ENCODE results near the gene OR13J1.
A peak's percentile ranks its signal among the peaks of the same experiment; 100 is the strongest.

OR13J1 gene

DNA sequence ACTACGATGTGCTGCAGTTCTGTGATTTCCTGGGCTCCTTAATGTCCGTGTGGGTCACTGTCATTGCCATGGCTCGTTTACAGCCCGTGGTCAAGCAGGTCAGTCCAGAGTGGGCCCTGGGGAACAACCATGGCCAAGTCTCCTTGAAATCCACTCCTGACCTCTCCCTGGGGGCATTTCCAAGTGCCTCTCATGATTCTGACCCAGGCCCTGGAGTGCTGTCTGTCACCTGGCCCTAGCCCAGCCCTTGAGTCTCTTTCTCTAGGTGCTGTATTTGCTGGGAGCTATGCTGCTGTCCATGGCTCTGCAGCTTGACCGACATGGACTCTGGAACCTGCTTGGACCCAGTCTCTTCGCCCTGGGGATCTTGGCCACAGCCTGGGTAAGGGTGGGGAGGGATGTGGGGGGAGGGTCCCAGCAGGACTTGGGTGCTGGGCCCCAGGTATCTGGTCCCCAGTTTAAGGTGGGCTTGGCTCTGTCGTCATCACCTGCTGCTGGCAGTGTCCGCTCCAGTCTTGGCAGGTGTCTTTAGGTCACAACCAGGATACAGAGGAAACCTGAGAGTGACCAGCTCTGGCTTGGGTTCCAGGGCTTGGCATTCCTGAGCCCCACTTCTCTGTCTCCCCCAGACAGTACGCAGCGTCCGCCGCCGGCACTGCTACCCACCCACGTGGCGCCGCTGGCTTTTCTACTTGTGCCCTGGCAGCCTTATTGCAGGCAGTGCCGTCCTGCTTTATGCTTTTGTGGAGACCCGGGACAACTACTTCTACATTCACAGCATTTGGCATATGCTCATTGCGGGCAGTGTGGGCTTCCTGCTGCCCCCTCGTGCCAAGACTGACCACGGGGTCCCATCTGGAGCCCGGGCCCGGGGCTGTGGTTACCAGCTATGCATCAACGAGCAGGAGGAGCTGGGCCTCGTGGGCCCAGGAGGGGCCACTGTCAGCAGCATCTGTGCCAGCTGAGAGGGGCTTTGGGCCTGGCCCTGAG is 17.0 kb downstream of the OR13J1 start:
- H3K9ac ChIP-seq (ENCODE audit: low read depth, low read length) = no peak overlapping the region
- H3K4me3 ChIP-seq (ENCODE audit: low read depth, low read length) = no peak overlapping the region
- H3K4me1 ChIP-seq (ENCODE audit: control insufficient read depth, insufficient read depth, low read length) = no peaks in the 10 kb centered on the region
- peaks cover 3% of the 10 kb centered on the region for H3K36me3 ChIP-seq (ENCODE audit: control insufficient read depth, insufficient read depth, low read length)
- no peaks in the 10 kb centered on the region for H3K9me3 ChIP-seq (ENCODE audit: control insufficient read depth, insufficient read depth, low read length)
- H3K27me3 ChIP-seq (ENCODE audit: control insufficient read depth, insufficient read depth, low read length) = peaks cover 2% of the 10 kb centered on the region

- Histone ChIP-seq H3K36me3 (ENCODE audit: control insufficient read depth, insufficient read depth, low read length) (peaks cover 3% of the 10 kb centered on the region), H3K4me3 (ENCODE audit: low read depth, low read length) (no peak overlapping the region), H3K9ac (ENCODE audit: low read depth, low read length) (no peak overlapping the region), H3K9me3 (ENCODE audit: control insufficient read depth, insufficient read depth, low read length) (no peaks in the 10 kb centered on the region), H3K4me1 (ENCODE audit: control insufficient read depth, insufficient read depth, low read length) (no peaks in the 10 kb centered on the region), H3K27me3 (ENCODE audit: control insufficient read depth, insufficient read depth, low read length) (peaks cover 2% of the 10 kb centered on the region)
These were observed 17.9 kb downstream of the OR13J1 start for GRCh38 chr9:35852267-35852815.

DNA sequence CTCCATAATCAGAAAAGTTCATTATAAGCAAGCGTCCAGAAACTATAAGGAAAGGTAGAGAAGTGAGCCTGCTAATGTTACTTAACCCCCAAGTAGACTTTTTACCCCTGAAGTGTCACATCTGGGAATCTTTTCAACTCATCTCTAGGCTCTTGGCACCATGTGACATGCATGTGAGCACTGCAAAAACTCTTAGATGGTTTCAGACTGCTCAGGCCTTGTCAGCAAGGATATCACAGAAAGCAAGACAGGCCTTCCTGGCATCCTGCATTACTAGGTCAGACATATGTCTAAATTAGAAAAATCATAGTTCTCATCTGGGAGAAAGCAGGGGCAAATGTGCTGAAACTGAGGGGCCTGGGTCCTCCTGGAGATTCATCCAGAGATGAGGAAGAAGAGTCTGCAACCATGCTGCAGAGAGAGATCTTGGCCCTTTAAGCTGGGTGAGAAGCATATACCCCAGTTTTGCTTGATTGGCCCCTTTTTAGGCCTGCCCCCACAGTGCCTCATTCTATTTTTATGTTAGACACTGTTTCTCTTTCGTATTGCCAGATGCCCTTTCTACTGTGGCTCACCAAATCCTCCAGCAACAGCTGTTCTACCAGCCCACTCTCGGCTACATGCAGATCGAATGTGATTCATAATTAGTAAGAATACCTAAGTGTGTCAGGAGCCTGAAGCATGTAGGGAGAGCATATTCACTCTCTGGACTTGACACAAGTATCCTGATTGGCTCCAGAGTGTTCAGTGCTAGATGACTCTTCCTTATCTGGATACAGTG is 22.2 kb downstream of the OR13J1 start:
- Histone ChIP-seq H3K27me3 (ENCODE audit: control insufficient read depth, insufficient read depth, low read length) (peaks cover 8% of the 10 kb centered on the region), H3K9me3 (ENCODE audit: control insufficient read depth, insufficient read depth, low read length) (no peaks in the 10 kb centered on the region), H3K4me3 (ENCODE audit: low read depth, low read length) (no peak overlapping the region), H3K4me1 (ENCODE audit: control insufficient read depth, insufficient read depth, low read length) (peaks cover 18% of the 10 kb centered on the region), H3K9ac (ENCODE audit: low read depth, low read length) (no peak overlapping the region), H3K36me3 (ENCODE audit: control insufficient read depth, insufficient read depth, low read length) (no peaks in the 10 kb centered on the region)

DNA sequence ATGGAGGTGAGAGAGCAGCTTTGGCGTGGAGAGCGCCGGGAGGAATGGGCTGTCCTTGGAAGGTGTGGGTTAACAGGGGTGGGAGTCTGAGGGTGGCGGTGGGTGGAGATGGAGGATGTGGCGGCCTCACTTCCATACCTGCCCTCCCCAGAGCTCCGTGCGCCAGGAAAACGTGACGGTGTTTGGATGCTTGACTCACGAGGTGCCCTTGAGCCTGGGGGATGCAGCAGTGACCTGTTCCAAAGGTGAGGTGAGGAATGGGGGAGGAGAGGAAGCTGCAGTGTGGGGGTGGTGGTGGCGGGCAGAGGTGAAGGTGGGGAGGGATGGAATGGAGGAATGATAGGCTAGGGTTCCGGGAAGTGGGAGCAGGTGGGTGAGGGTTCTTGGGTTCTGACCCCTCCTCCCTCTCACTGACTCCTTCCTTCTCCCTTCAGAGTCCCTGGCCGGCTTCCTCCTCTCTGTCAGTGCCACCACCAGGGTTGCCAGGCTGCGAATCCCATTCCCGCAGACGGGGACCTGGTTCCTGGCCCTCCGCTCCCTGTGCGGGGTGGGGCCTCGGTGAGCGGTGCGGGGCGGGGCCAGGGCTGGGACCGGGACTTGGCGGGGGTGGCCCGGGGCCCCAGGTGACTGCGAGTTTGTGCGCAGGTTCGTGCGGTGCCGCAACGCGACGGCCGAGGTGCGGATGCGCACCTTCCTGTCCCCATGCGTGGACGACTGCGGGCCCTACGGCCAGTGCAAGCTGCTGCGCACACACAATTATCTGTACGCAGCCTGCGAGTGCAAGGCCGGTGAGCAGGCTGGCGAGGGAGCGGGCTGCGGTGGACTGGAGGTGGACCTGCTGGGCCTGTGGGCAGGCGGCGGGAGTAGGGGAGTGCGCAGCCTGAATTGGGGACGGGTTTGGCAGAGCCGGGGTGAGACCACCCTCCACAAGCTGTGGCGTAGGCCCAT is 24.1 kb downstream of the OR13J1 start:
- peak overlapping the region; percentile 50 for H3K9ac ChIP-seq (ENCODE audit: low read depth, low read length)
- peaks cover 23% of the 10 kb centered on the region for H3K4me1 ChIP-seq (ENCODE audit: control insufficient read depth, insufficient read depth, low read length)
- no peaks in the 10 kb centered on the region for H3K36me3 ChIP-seq (ENCODE audit: control insufficient read depth, insufficient read depth, low read length)
- H3K27me3 ChIP-seq (ENCODE audit: control insufficient read depth, insufficient read depth, low read length) = peaks cover 8% of the 10 kb centered on the region
- H3K9me3 ChIP-seq (ENCODE audit: control insufficient read depth, insufficient read depth, low read length) = no peaks in the 10 kb centered on the region
- peak overlapping the region; percentile 76 for H3K4me3 ChIP-seq (ENCODE audit: low read depth, low read length)

DNA sequence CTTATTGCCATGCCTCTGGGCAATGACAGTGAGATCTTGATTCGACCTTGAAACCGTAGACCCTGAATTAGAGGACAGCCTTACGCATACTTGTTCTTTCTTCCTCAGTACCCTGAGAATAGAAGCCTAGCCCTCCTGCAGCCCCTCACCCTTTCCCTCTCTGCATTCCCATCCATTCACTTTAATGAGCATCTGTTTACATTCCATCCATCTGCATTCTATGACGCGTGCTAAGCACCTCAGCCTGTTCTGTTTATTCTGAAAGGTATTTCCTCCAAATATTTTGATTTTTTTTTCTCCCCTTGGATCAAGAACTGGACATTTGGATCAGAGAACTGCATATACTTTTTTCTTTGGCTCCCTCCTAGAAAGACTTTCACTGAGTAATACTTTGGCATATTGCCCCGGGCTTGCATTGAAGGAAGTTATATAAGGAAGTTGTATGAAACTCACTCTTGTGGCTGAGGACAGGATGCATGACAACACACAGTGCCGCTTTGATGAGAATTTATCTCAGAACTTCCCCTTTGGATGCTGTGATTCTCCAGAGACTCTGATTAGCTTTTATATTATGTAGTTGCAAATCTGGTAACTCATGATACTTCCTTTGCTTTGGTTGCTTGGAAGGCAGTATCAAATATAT is 25.5 kb downstream of the OR13J1 start:
- Histone ChIP-seq H3K9ac (ENCODE audit: low read depth, low read length) (no peak overlapping the region), H3K27me3 (ENCODE audit: control insufficient read depth, insufficient read depth, low read length) (peaks cover 8% of the 10 kb centered on the region), H3K9me3 (ENCODE audit: control insufficient read depth, insufficient read depth, low read length) (no peaks in the 10 kb centered on the region), H3K4me1 (ENCODE audit: control insufficient read depth, insufficient read depth, low read length) (peaks cover 23% of the 10 kb centered on the region), H3K4me3 (ENCODE audit: low read depth, low read length) (no peak overlapping the region), H3K36me3 (ENCODE audit: control insufficient read depth, insufficient read depth, low read length) (no peaks in the 10 kb centered on the region)

DNA sequence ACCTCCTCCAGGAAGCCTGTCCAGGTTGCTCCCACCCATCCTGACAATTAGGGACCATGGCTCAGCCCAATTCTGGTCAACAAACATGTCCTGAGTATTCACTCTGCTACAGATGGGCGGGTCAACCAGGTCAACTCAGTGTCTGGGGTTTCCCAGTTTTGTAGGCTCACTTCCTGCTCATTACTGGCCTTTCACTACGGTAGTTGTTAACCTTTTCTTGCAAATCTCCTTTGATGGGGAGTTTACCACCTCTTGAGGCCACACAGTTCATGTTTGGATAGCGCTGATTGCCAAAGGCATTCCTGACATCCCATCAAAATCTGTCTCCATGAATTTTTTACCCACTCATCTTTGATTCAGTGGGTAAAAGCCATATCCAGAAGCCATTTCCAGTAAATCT is 27.4 kb downstream of the OR13J1 start:
- H3K9ac ChIP-seq (ENCODE audit: low read depth, low read length) = no peak overlapping the region
- peaks cover 8% of the 10 kb centered on the region for H3K27me3 ChIP-seq (ENCODE audit: control insufficient read depth, insufficient read depth, low read length)
- no peaks in the 10 kb centered on the region for H3K36me3 ChIP-seq (ENCODE audit: control insufficient read depth, insufficient read depth, low read length)
- H3K4me3 ChIP-seq (ENCODE audit: low read depth, low read length) = no peak overlapping the region
- H3K9me3 ChIP-seq (ENCODE audit: control insufficient read depth, insufficient read depth, low read length) = no peaks in the 10 kb centered on the region
- peaks cover 23% of the 10 kb centered on the region for H3K4me1 ChIP-seq (ENCODE audit: control insufficient read depth, insufficient read depth, low read length)

- peaks cover 23% of the 10 kb centered on the region for H3K4me1 ChIP-seq (ENCODE audit: control insufficient read depth, insufficient read depth, low read length)
These were observed 28.0 kb downstream of the OR13J1 start for GRCh38 chr9:35842020-35842745.

GRCh38 chr9:35841645-35841900 is 28.6 kb downstream of the OR13J1 start:
- peaks cover 21% of the 10 kb centered on the region for H3K4me1 ChIP-seq (ENCODE audit: control insufficient read depth, insufficient read depth, low read length)
- no peaks in the 10 kb centered on the region for H3K9me3 ChIP-seq (ENCODE audit: control insufficient read depth, insufficient read depth, low read length)
- no peaks in the 10 kb centered on the region for H3K36me3 ChIP-seq (ENCODE audit: control insufficient read depth, insufficient read depth, low read length)
- peaks cover under 1% of the 10 kb centered on the region for H3K27me3 ChIP-seq (ENCODE audit: control insufficient read depth, insufficient read depth, low read length)
- H3K4me3 ChIP-seq (ENCODE audit: low read depth, low read length) = no peak overlapping the region
- H3K9ac ChIP-seq (ENCODE audit: low read depth, low read length) = no peak overlapping the region

More at GRCh38 chr9:35842020-35842745, 28.0 kb downstream of the OR13J1 start:
- no peaks in the 10 kb centered on the region for H3K36me3 ChIP-seq (ENCODE audit: control insufficient read depth, insufficient read depth, low read length)
- no peak overlapping the region for H3K9ac ChIP-seq (ENCODE audit: low read depth, low read length)
- H3K9me3 ChIP-seq (ENCODE audit: control insufficient read depth, insufficient read depth, low read length) = no peaks in the 10 kb centered on the region
- no peak overlapping the region for H3K4me3 ChIP-seq (ENCODE audit: low read depth, low read length)
- peaks cover 7% of the 10 kb centered on the region for H3K27me3 ChIP-seq (ENCODE audit: control insufficient read depth, insufficient read depth, low read length)

- H3K4me1 ChIP-seq (ENCODE audit: control insufficient read depth, insufficient read depth, low read length) = peaks cover 21% of the 10 kb centered on the region
- H3K4me3 ChIP-seq (ENCODE audit: low read depth, low read length) = no peak overlapping the region
- H3K9me3 ChIP-seq (ENCODE audit: control insufficient read depth, insufficient read depth, low read length) = no peaks in the 10 kb centered on the region
- no peaks in the 10 kb centered on the region for H3K27me3 ChIP-seq (ENCODE audit: control insufficient read depth, insufficient read depth, low read length)
- no peak overlapping the region for H3K9ac ChIP-seq (ENCODE audit: low read depth, low read length)
- no peaks in the 10 kb centered on the region for H3K36me3 ChIP-seq (ENCODE audit: control insufficient read depth, insufficient read depth, low read length)
These were observed 29.1 kb downstream of the OR13J1 start for GRCh38 chr9:35840881-35841644.

- H3K4me1 ChIP-seq (ENCODE audit: control insufficient read depth, insufficient read depth, low read length) = peaks cover 14% of the 10 kb centered on the region
- no peaks in the 10 kb centered on the region for H3K9me3 ChIP-seq (ENCODE audit: control insufficient read depth, insufficient read depth, low read length)
- H3K4me3 ChIP-seq (ENCODE audit: low read depth, low read length) = no peak overlapping the region
- no peaks in the 10 kb centered on the region for H3K27me3 ChIP-seq (ENCODE audit: control insufficient read depth, insufficient read depth, low read length)
- peaks cover 4% of the 10 kb centered on the region for H3K36me3 ChIP-seq (ENCODE audit: control insufficient read depth, insufficient read depth, low read length)
- no peak overlapping the region for H3K9ac ChIP-seq (ENCODE audit: low read depth, low read length)
These were observed 30.3 kb downstream of the OR13J1 start for GRCh38 chr9:35839926-35840325.

Measured in iPS-15b (cell line).